ENCODE measurements around the gene CCT7.

Gene CCT7

GRCh38 chr2:73297151-73297559 lies 63.0 kb downstream of the CCT7 start:
- no peak for DNase-seq

- no peak for DNase-seq
These were observed 63.5 kb downstream of the CCT7 start for GRCh38 chr2:73297586-73297985.

GRCh38 chr2:73300926-73301325 lies 66.8 kb downstream of the CCT7 start:
- DNase-seq = no peak

GRCh38 chr2:73301636-73302035 lies 67.5 kb downstream of the CCT7 start:
- DNase-seq = no peak

Measured in stimulated activated CD4-positive, alpha-beta T cell treated with anti-CD3 and anti-CD28 coated beads, Interleukin-15, amount 100 ng/mL, for 24 hours (primary cell).